ENCODE measurements around the gene PRDM16.

PRDM16 gene

DNA sequence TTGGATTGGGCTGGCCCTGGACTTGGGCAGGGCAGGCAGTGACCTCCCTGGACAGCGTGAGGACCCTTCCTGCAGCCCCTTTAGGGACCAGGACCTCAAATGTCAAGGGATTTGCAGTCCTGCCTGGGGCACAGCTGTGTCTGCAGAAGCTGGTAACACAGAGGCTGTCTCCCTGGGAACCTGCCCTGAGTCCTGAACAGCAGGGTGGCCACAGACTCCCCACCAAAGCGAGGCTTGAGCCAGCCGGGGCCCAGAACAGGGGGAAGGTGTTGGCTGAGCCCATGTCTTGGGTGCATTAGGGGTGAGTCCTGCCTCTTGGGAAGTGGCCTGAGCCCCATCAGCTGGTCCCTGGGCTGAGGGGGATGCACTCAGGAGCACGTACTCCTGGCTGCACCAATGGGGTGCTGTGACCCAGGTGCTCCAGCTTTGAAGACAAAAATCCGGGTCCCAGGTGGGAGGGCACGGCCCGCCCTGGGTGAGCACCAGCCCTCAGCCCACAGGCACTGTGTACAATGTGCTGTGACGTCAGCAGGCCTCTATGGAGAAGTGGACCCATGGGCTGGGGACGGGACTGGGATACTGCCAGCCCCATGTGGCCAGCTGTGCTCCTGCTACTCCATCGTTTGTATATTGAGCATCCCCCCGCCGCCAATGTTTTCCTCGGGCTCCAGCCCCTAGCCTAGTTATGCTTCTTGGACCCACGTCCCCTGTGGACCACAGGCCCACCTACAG lies 313.5 kb downstream of the PRDM16 start:
- no peak for ATAC-seq

DNA sequence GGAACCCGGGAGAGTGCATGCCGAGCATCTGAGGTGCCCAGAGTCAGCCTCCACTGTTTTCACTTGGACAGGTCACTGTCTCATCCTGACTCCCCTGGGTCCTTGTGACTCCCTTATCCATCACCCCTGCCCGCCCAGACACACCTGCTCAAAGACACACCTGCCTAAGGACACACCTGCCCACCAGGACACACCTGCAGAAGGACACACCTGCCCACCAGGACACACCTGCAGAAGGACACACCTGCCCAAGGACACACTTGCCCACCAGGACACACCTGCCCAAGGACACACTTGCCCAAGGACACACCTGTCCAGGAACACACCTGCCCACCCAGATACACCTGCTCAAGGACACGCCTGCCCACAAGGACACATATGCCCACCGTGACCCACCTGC lies 314.7 kb downstream of the PRDM16 start:
- no peak for ATAC-seq

DNA sequence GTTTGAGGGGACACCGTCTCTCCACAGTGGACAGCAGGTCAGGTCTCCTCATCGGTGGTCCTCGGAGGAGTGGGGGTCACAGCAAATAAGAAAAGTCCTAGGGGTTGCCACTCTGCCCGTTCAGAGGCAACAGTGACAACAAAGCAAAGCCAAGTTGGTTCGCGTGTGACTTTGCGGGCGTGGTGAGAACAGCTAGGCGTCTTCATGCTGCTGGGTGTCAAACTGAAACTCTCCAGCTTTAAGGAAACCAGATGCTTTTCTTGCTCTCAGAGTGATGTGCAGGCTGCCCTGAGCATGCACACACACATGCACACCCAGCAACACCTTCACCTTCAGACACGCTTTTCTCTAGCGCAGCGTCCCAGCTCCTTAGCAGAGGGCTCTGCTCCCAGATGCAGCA lies 315.4 kb downstream of the PRDM16 start:
- ATAC-seq = no peak

- ATAC-seq = no peak
Observed at GRCh38 chr1:3386205-3387002, 317.4 kb downstream of the PRDM16 start.

- no peak for ATAC-seq
Observed at GRCh38 chr1:3387401-3387800, 318.4 kb downstream of the PRDM16 start.

GRCh38 chr1:3389093-3389833 lies 320.3 kb downstream of the PRDM16 start:
- ATAC-seq = no peak

- ATAC-seq = no peak
Observed at GRCh38 chr1:3390291-3390690, 321.3 kb downstream of the PRDM16 start.

GRCh38 chr1:3391711-3392110 lies 322.7 kb downstream of the PRDM16 start:
- no peak for ATAC-seq

DNA sequence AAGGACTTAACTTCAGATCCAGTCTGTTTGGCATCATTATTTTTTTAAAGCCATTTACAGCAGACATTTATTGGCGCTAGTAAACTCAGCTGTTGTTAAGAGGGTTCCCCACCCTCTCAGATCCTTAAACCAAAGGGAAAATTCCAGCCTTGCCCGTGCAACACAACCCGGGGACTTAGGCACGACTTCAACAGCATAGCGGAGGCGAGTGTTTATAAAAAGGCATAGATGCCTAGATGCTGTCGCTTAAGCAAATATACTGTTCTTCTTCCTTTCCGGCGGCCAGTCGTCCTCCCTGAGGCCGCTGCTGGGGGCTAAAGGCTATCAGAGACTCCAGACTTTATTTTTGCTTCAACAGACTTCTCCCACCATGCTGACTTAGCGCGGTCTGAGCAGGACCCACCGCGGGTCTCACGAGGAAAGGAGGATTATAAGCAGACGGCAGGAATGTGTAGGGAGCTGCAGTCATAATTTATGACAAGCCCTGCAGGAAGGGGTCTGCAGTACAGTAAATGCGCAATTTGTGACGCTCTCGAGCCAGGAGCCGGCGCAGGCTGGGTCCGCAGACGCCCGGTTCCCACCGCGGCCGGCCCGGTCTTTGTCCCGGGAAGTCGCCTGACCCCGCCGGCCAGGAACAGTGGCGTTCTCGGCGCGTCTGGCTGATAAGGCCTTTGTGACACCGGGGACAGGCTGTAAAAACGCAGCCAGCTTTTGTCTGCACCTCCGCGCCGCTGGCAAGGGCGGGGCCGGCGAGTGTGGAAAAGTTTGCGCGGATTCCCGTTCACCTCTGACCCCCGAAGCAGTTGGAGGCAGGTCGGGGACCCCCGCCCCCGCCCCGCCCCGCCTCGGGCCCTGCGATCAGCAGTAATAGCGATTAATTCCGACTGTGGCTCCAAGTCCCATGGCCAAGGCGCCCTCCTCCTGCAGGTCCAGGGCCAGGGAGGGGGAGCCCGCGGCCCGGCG lies 324.3 kb downstream of the PRDM16 start:
- no peak for ATAC-seq

DNA sequence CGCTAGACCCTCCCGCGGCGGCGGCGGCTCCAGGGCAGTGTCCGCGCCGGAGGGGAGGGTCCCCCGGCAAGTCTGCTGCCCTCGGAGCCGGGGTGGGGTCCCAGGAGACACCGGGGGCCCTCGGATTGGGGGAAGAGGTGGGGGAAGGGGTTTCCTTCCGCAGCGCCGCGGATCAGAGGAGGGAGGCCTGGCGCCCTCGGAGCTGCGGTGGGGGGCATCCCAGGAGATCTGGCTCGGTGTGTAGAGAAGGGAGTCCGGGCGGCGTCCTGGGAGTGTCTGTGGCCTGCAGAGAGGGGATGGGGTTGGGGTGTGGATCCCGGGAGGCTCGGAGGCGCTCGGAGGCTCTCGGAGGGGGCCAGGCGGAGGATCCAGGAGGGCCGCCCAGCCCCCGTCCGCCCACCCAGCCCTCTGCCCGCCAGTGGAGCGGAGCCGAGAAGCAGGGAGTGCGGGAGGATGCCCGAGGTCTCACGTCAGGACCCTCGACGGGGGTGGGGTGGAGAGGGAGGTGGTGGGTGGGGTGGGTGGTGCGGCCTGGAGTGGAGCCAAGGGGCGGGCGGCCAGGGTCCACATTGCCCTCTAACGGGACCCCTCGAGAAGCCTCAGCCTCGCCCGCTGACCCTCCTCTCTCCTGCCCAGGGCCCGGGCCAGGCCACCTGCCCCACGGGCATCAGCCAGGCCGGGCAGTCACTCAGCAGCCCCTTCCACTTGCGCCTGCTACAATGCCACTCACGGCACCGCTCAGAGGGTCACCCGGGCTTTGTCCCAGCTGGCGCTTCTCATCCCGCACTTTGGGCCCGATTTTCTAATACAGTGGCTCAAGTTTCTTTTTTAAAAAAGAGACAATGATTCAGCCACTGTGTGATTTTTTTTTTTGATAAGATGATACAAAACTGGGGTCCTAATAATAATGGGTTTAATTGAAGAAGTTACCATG lies 325.3 kb downstream of the PRDM16 start:
- no peak for ATAC-seq

- ATAC-seq = no peak
Observed at GRCh38 chr1:3396411-3396810, 327.4 kb downstream of the PRDM16 start.

- no peak for ATAC-seq
Observed at GRCh38 chr1:3397311-3397710, 328.3 kb downstream of the PRDM16 start.

DNA sequence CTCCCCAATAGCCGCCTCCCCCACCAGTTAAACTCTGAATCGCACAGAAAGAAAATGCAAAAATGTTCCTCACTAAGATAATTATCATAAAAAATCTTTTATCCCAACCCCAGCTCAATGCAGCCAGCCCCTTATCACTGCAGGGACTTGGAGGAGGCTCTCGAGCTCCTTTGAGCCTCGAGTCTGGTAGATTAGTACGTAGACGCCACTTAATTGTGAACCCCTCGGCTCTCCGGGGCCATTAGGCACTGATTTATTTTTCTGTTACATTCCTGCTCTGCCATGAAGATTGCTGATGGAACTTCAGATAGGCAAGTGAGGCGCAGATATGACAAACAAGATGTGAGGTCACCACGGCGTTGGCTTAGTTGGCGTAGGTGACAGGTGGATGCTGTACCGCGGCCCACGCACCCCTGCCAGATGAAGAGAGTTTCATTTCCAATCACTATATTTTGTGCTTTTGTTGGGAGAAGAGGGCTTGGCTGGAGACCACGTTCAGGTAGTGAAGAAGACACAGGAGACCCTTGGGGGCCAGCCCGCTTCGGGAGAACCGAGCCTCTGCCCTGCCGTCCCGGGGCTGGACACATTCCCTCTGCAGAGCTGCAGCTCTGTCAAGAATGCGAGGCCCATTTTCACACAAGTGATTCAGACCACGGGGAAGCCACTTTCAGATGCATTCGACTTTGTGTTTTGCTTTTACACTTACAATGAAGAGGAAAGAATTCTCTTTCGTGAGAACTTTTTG lies 329.6 kb downstream of the PRDM16 start:
- no peak for ATAC-seq

DNA sequence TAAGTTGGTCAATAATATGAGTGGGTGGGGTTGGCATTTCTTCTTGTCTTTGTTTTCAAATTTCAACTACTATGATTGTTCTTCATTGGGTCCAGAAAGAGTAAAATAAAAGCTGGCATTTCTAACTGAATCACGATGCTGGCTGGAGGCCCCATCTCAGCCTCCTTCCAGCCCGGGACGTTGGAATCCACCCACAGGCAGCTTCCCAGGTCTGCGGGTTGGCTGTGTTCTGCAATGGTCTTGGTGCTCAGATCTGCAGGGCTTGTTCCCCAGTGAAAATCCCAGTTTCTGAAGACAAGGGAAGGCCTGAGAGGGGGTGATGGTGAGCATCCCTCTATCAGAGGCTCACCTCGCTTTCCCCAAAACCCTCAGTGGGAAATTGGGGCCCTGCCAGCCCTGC lies 330.7 kb downstream of the PRDM16 start:
- ATAC-seq = no peak

DNA sequence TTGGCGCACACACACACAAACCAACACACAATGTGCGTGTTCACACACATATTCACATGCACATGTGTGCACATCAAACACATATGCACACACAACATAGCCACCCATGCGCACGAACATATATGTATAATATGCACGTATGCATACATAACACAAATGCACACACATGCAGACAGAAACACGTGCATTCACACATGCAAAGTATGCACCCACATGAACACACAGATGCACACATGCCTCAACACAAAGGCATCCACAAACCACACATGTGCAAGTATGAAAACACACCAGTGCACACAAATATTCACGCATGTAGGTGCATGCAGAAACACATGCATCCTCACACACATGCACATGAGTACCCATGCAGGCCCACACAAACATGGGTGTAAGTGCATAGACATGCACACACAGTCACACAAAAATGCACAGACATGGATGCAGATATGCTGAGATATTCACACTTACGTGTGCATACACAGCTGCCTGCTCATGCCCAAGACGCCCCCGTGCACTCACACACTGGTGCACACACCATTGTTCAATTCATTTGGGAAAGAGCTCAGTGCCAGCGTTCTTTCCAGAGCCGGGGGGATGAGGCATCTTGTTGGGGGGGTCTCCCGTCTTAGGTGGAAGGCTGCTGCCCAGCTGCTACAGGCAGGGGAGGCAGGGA lies 332.7 kb downstream of the PRDM16 start:
- ATAC-seq = no peak

DNA sequence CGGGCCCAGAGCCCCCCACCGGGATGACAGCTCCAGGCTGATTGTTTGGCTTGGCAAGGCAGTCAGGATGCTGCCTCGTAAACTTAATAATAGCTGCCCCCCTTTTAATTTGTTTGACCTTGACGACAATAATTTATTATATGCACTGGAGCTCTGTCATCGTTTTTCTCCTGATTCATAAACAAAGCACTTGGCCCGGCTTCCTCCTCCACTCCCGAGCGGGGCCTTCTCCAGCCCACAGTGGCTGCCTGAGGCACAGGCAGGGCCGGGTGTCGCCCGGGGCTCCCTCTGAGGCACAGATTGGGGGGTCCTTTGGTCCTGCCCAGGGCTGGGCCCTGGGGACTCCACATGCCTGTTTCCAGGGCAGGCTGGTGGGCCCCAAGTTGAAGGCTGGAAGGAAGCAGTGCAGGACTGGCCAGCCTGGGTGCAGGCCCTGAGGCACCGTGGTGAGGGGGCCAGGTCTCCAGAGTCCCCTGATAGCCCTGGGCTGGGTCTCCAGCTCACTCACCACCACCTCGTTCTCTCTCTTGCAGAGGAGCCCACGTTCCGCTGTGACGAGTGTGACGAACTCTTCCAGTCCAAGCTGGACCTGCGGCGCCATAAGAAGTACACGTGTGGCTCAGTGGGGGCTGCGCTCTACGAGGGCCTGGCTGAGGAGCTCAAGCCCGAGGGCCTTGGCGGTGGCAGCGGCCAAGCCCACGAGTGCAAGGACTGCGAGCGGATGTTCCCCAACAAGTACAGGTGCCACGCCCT lies 333.4 kb downstream of the PRDM16 start:
- no peak for ATAC-seq

GRCh38 chr1:3403011-3403345 lies 334.0 kb downstream of the PRDM16 start:
- ATAC-seq = no peak

GRCh38 chr1:3403388-3404231 lies 334.6 kb downstream of the PRDM16 start:
- no peak for ATAC-seq

All from activated CD4-positive, CD25-positive, alpha-beta regulatory T cell treated with anti-CD3 and anti-CD28 coated beads, Interleukin-2, amount 50 U/mL, for 24 hours (primary cell).